NCI-H82 treated with DMSO at 0.1 percent for 48 hours (cell line): ENCODE data around the gene SMIM22.
A peak's percentile ranks its signal among the peaks of the same experiment; 100 is the strongest.
"Not testable (repeated sequence)": the region's sequence is repeated elsewhere in the genome, so short reads cannot be mapped to it uniquely, and the experiment has no call there.

ENCODE experiments used
- DNase-seq: peaks from one replicate; lab custom pipeline; 2025; ENCODE audit not compliant: unreplicated experiment; lab: John Stamatoyannopoulos, UW

The SMIM22 gene

DNA sequence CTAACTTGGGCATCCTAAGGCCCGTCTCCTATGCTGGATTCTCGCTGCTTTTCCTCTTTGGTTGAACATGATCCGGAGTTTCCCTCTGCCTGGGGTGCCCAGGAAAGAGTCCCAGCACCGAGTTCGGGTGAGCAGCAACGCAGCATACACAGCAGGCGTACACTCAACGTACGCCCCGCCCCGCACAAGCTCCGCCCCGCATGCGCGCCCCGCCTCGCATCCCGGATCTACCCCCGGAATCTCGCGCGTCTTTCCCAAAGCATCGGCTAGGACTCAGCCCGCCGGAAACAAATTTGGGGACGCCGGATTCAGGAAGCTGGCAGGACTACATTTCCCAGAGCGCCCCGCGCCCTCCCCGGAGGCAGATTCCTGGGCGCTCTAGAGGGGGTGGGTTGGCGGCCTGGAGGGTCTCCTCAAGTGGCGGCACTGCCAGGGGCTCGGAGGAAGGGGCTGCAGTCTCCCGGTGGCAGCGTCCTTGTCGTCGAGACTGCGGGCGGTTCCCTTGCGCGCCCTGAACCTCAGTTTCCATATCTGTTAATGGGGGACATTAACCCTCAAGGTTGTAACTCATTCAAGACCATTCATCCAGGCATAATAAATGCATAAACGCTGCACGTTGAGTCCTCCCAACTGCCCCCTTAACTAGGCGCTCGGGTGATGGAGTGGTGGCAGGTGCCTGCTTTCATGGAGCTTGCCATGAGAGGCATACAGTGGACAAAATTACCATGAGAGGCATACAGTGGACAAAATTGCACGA, 26.4 kb upstream of the SMIM22 start:
- DNase-seq, result peak; percentile 96

DNA sequence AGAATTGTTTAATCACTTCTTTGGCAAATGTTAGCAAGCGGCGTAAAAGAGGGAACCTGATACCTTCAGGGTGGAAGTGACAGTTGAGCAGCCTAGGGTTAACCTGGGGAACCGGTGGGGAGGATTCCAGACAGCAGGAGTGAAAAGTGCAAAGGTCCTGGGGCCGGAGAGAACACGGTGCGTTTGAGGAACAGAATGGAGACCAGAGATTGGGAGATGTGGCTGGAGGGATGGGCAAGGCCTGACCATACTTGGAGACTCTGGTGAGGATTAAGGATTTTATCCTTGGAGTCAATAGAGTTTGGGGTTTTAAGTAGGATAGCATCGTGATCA, 25.9 kb upstream of the SMIM22 start:
- peak; percentile 95 for DNase-seq

GRCh38 chr16:4771646-4772045, 23.5 kb upstream of the SMIM22 start:
- DNase-seq, result no peak

GRCh38 chr16:4772351-4772750, 22.8 kb upstream of the SMIM22 start:
- DNase-seq, result no peak

GRCh38 chr16:4775005-4775404, 20.2 kb upstream of the SMIM22 start:
- no peak for DNase-seq

- DNase-seq, result no peak
Measured at GRCh38 chr16:4776141-4776705, 18.9 kb upstream of the SMIM22 start.

GRCh38 chr16:4777339-4778049, 17.7 kb upstream of the SMIM22 start:
- no peak for DNase-seq

GRCh38 chr16:4778050-4778392, 17.1 kb upstream of the SMIM22 start:
- DNase-seq, result no peak

DNA sequence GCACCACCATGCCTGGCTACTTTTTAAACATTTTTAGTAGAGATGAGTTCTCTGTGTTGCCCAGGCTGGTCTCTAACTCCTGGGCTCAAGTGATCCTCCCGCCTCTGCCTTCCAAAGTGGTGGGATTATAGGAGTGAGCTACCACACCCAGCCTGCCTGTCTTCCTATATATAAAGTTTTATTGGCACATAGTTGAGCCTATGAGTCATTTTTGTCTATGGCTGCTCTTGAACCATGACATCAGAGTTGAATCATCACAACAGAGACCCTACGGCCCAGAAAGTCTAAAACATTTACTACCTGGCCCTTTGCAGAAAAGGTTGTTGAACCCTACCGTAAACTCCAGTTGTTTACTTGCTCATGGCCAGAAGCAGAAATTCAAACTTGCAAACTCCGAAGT, 14.9 kb upstream of the SMIM22 start:
- no peak for DNase-seq

DNA sequence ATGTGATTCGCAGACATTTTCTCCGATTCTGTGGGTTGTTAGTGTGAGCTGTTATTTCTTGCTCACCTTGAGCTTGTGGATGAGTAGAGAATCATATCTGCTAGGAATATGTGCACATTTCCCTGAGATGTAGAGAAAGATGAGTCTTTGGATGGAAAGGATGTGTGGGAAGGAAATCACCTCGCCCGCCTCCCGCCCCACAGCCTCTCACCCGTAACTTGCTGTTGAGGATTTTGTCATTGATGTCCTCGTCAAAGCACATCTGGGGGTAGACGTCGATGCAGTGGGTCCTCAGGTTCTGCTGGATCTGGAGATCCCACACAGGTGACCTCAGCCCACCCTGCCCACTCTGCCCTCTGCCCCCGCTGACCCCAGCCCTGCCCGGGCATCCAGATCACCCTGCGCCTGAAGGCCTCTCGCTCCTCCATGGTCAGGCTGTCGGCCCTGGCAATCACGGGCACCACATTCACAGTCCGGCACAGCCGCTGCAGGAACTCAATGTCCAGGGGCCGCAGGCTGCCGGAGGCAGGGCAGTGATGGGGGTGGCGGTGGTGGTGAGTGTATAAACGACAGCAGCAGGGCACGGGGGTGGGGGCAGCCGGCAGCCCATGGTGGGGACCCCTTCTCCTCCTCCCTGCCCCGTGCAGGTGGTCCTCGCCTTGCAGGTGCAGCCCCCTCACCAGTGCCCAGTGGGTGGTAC, 11.8 kb upstream of the SMIM22 start:
- DNase-seq, result no peak

- no peak for DNase-seq
Measured at GRCh38 chr16:4783951-4784336, 11.2 kb upstream of the SMIM22 start.

- not testable (repeated sequence) for DNase-seq
Measured at GRCh38 chr16:4784444-4784987, 10.7 kb upstream of the SMIM22 start.

GRCh38 chr16:4785758-4786433, 9.3 kb upstream of the SMIM22 start:
- DNase-seq, result no peak

DNA sequence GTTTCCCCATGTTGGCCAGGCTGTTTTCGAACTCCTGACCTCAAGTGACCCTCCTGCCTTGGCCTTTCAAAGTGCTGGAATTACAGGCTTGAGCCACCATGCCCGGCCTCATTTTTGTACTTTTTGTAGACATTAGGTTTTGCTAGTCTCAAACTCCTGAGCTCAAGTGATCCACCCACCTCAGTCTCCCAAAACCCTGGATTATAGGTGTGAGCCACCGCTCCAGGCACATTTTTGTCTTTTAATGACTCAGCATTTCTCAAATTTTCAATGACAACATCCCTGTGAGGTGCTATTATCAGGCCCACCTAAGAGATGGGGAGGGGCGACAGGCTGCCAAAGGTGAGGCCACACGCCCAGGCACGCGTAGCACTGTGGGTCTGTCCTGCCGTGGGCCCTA, 8.1 kb upstream of the SMIM22 start:
- no peak for DNase-seq

GRCh38 chr16:4787627-4788482, 7.3 kb upstream of the SMIM22 start, which contains the start of gene SEPTIN12:
SEPTIN12 (minus strand) TSS chr16:4788345; CDS start chr16:4787645, 700 bp downstream.
- peak; percentile 99 for DNase-seq

GRCh38 chr16:4788489-4788889, 6.7 kb upstream of the SMIM22 start:
- DNase-seq, result peak; percentile 67

DNA sequence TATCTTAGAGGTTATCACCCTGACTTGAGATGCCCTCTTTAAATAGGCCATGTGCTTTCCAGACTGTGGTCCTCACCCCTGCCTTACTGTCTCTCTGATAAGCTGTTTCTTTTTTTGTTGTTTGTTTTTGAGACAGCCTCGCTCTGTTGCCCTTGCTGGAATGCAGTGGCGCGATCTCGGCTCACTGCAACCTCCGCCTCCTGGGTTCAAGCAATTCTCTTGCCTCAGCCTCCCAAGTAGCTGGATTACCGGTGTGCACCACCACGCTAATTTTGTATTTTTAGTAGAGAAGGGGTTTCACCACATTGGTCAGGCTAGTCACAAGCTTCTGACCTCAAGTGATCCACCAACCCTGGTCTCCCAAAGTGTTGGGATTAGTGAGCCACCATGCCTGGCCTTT, 6.3 kb upstream of the SMIM22 start:
- no peak for DNase-seq

GRCh38 chr16:4790261-4790660, 4.9 kb upstream of the SMIM22 start:
- DNase-seq, result peak; percentile 29

DNA sequence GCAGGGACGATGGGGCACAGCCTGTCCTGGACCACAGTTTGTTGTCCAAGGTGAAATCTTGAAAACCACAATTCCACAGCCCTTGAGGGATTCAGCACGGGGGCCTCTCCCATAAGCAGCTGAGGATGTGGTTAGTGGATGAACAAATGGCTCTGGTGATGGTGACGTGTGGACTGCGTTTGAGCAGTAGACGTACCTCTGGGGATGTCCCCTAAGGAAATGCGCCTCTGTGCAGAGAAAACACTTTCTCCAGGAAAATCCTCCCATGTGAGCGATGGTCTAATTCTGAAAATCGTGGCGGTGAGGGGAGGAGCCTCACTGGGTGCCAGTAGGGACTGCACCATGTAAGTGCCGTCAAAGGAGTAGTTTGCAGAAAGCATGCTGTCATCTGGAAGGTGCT, 4.3 kb upstream of the SMIM22 start:
- no peak for DNase-seq

GRCh38 chr16:4792951-4793513, 2.1 kb upstream of the SMIM22 start:
- DNase-seq, result peak; percentile 17
